GOT3 (cell line): ENCODE results near the gene GARRE1.
"Not testable (repeated sequence)": the region's sequence is repeated elsewhere in the genome, so short reads cannot be mapped to it uniquely, and the experiment has no call there.

Source experiments
- DNase-seq: peaks from one replicate; lab custom pipeline; 2025; ENCODE audit warnings: mixed read lengths; lab: John Stamatoyannopoulos, UW

GARRE1 gene

DNA sequence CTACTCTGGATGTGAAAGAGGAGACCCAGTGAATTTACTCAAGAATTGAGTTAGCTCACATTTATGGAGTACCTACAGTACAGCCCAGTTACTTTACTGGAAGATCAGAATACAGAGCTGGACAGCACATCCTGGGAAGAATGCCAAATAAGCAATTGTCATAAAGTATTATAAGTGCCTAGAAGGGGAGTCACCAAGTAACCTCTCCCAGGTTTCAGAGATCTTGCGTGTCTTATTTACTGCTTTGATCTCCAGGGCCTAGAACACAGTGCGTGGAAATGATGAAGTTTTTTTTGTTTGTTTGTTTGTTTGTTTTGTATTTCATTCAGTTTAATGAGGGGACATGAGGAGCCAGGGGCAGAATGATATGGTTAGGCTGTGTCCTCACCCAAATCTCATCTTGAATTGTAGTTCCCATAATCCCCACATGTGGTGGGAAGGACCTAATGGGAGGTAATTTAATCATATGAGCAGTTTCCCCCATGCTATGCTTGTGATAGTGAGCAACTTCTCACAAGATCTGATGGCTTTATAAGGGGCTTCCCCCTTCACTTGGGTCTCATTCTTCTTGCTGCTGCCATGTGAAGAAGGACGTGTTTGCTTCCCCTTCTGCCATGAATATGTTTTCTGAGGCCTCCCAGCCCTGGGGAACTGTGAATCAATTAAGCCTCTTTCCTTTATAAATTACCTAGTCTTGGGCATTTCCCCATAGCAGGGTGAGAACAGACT, 5.2 kb downstream of the GARRE1 start:
- DNase-seq: no peak

DNA sequence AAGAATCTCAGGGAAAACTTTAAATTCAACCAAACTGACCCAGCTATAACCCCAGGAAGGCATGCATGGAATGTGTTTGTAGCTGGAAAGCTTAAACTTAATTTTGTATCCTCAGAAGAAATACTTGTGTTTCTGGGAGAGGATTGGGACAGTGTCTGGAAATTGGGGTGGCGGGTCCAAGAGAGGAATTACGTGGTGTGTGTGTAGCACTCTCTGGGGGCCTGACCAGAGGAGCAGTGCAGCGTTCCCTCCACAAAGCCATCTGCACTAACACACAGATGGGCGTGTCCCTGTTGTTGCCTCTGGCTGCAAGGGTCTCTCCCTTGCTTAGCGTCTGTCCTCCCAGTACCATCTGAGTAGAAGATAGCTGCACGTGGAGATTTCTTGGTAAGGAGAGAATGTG, 6.4 kb downstream of the GARRE1 start:
- DNase-seq: no peak

GRCh38 chr19:34261334-34262109, 7.2 kb downstream of the GARRE1 start:
- DNase-seq: no peak

- no peak for DNase-seq
Observed at GRCh38 chr19:34263745-34264237, 9.4 kb downstream of the GARRE1 start.

DNA sequence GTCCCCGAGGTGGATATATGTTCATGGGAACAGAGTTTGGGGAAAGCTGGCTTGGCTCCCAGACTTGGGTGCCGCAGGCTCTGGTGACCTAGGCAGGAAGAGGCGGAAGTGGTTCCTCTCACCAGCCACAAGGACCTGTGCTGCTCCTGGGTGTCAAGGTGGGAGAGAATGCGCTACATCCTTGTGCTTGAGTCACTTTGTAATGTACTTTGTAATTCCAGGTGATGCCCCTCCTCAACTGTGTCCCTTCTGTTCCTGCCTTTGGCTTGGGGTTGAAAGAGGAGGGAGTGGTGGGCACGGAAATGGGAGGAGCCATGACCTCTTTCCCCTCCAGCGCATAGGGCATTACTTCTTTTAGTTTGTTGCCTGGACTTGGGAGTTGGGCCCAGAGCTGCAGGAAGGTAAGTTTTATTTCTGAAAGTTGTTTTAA, 10.9 kb downstream of the GARRE1 start:
- DNase-seq: no peak

DNA sequence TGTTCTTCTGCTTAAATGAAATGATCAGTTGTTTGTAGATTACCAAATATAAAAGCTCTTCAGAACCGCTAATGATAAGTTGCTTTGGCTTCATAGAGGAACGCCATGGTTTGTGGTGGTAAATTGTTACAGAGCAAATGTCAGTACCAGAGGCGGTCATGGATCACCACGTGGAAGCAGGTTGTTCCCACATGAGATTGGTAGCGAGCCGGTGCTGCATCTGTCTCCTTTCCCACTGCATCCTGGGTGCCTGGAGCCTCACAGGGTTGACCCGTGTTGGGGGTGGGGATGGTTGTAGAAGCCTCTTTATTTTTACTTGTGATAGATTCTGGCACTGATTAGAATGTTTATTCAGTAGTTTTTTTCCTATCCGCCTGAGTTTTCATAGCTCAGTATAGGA, 14.7 kb downstream of the GARRE1 start:
- DNase-seq: no peak

DNA sequence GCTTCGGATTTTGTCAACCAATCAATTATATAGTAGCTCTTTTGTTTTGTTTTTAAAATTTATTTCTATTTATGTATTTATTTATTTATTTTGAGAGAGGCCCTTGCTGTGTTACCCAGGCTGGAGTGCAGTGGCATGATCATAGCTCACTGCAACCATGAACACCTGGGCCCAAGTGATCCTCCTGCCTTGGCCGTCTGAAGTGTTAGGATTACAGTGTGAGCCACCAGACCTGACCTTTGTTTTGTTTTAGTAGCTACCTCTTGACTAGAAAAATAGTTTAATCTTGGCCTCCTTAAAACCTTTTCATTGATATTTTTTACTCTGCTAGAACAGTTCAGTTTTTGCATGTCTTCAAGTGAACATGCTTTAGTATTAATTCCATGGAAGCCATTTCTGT, 15.1 kb downstream of the GARRE1 start:
- DNase-seq: no peak

GRCh38 chr19:34269968-34270621, 15.7 kb downstream of the GARRE1 start:
- DNase-seq: no peak

DNA sequence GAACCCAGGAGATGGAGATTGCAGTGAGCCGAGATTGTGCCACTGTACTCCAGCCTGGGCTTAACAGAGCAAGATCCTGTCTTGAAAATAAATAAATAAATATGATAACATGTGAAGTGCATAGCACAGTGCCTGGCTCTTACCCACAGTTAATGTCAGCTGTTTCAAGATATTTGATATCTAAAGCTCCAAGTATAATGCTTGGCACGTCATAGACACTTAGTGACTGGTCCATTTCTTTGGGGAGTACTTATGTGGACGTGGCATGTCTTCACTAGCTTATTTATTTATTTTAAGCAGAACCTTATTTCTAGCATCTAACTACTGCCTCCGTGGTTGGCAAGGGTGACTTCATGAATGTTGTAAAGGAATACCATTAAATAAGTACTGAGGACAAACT, 18.8 kb downstream of the GARRE1 start:
- no peak for DNase-seq

DNA sequence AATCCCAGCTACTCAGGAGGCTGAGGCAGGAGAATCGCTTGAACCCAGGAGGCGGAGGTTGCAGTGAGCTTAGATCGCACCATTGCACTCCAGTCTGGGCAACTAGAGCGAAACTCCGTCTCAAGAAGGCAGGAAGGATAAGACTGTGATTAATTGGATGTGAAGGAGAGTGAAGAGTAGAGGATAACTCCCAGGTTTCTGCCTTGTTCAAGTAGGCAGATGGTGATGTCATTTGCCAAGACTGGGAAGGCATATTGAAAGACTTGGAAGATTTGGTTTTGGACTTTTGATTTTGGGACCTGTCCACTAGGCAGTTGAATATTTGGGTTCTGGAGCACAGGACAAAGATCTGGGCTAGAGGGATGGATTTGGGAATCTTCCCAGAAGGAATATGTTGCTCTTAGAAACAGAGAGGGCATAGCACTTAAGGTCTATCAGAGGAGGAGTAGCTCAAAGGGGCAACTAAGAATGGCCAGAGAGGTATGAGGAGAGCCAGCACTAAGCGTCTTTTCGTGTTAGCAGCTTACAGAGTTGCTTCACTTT, 20.0 kb downstream of the GARRE1 start:
- DNase-seq: no peak

GRCh38 chr19:34274827-34275625, 20.7 kb downstream of the GARRE1 start:
- no peak for DNase-seq

GRCh38 chr19:34275705-34276104, 21.4 kb downstream of the GARRE1 start:
- no peak for DNase-seq

- DNase-seq: no peak
Observed at GRCh38 chr19:34276614-34277013, 22.3 kb downstream of the GARRE1 start.

DNA sequence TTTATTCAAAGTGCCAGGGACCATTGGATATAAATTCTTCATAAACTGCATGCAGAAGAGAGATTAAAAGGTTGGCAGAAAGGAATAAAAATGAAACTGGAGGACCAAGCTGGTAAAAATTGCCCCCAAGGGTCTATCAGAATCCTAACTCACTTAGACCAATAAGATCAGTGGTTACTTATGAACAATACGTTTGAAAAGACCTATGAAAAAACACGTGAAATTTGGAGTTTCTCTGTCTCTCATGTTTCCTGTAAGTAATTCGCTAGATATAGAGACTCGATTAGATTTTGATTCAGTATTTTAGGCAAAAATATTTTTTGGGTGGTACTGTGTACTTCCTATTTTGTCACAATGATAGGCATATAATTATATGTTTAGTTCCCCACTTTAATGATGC, 22.9 kb downstream of the GARRE1 start:
- DNase-seq: no peak

DNA sequence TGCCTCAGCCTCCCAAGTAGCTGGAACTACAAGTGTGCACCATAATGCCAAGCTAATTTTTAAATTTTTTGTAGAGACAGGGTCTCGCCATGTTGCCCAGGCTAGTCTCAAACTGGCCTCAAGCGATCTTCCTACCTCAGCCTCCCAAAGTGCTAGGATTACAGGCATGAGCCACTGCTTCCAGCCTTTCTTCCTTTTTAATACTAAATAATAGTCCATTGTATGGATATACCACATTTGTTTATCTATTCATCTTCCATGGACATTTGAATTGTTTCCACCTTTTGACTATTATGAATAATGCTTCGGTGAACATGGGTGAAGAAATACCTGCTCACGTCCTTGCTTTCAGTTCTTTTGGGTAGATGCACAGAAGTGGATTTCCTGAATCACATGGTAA, 24.4 kb downstream of the GARRE1 start:
- no peak for DNase-seq

DNA sequence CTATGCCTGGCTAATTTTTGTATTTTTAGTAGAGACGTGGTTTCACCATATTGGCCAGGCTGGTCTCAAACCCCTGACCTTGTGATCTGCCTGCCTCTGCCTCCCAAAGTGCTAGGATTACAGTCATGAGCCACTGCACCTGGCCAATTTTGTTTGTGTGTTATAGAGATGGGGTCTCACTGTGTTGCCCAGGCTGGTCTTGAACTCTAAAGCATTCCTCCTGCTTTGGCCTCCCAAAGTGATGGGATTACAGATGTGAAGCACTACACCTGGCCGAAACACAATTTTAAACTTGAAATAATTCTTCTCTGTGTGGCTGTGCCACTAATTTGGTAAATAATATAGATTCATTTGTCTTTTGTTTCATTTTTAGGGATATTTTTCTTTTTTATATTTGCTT, 27.1 kb downstream of the GARRE1 start:
- not testable (repeated sequence) for DNase-seq

DNA sequence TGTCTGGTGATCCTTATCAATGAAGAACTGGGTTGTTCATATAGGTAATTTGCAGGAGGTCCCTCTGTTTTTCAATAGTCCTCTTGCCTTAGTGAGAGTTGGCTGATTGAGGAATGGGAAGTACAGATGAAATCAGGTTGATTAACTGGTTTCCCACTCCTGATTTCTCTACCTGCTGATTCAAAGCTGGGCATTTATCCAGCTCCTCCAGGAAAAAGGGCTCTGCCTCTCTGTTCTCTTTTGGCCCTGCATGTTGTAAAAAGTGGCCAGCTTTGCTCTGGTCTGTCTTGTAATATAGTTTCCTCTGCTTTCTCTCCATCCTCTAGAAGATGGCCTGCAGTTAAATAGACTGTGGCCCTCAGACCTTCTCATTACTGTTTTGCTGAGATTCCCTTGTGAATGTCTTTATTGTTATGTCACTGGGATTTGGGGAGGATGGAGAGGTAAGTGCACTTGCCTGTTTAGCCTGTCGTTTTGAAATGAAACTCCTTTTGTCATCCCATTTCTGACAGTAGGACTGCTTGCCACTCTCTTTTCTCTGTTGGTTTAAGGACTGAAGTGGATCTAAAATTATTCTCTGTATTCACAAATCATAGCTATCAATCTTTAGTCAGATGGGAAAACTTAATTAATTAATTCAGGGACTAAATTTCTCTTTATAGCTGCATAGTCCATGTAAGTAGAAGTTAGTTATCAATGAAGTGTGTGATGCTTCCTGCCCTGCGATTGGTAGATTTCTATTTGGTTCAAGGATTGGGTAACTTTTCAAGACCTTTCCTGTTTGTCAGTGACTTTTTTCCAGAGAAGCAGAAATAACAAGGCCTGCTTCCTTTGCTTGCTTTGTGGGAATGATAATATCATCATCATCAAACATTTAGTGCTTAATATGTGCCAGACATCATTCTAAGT, 28.5 kb downstream of the GARRE1 start:
- no peak for DNase-seq

DNA sequence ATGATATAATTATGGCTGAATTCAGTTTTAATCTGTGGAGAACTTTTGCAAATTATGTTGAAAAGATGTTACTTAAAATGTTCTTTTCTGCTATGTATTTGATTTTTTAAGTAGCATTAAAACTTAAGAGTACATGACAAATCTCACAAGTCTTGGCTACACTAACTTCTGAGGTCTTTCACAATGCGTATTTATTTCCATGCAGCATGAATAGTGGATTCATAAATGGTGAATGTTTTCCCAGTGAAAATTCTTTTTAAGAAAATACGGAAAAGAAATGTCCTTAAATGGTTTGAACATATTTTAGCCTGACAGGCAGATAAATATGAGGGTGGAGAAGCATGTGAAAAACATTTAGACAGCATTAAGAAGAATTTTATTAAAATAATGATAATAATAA, 30.2 kb downstream of the GARRE1 start:
- DNase-seq: no peak

DNA sequence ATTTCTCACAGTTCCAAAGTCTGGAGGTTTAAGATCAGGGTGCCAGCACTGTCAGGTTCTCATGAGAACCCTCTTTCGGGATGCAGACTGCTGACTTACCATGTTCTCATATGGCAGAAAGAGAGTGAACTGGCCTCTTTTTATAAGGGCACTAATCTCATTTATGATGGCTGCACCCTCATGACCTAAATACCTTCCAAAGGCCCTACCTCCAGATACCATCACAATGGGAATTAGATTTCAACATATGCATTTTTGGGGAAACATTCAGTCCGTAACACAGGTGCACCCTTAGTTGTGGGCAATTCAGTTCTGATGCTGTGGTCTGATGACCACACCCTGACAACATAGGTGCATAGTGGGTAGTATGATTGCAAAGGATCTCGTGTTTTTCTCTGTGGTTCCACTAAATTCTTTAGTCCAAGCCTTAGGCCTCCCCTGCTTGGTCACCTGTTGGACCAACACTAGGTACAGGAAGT, 33.3 kb downstream of the GARRE1 start:
- DNase-seq: no peak

DNA sequence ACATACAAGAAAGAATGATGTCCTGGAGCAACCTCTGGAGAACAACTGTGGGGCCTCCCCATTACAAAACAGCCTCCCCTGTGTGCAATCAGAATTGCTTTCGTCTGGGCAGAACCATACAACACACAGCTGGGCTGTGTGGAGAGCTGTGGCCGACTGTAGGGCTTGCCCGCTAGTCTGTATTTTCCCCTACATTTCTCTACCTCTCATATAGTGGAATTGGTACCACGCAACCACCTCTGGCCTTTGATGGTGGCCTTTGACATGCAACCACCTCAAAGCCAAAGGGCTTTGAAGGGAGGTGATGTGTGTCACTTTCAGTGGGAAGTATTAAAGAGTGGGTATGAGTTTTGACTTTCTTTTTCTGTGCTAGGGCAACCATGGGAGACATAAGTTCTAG, 34.0 kb downstream of the GARRE1 start:
- DNase-seq: no peak

GRCh38 chr19:34291235-34291634, 36.9 kb downstream of the GARRE1 start:
- no peak for DNase-seq
